Hepatocyte (in vitro differentiated cells): ENCODE measurements around the gene LPP. TPM values are rescaled to one million over a fixed set of nuclear protein-coding genes. Genes with fewer than 3 reads are reported as not detected.
A peak's percentile ranks its signal among the peaks of the same experiment; 100 is the strongest.

Experiments
- DNase-seq: peaks from one replicate; pipeline ENCODE4 v3.0.0-alpha.2; 2016; ENCODE audit warnings: low spot score
- H2AFZ ChIP-seq: fragments of 200-600 bp; sonication (generic); 2 replicates; pipeline ENCODE4 v1.6.0; 2016; ENCODE audit warnings: antibody characterized with exemption, mild to moderate bottlenecking
- H3K27ac ChIP-seq: fragments of 200-600 bp; sonication (generic); 2 replicates; pipeline ENCODE4 v1.5.1; 2016; ENCODE audit warnings: mild to moderate bottlenecking
- H3K27me3 ChIP-seq: fragments of 200-600 bp; sonication (generic); 2 replicates; pipeline ENCODE4 v1.6.1; 2016
- H3K36me3 ChIP-seq: fragments of 200-600 bp; sonication (generic); replicated peaks from 2 replicates; pipeline ENCODE4 v1.5.1; 2016; ENCODE audit warnings: low read depth; ENCODE audit not compliant: insufficient read depth
- H3K4me1 ChIP-seq: fragments of 200-600 bp; sonication (generic); 2 replicates; pipeline ENCODE4 v1.5.1; 2016; ENCODE audit warnings: mild to moderate bottlenecking, moderate library complexity; ENCODE audit not compliant: insufficient read depth
- H3K4me2 ChIP-seq: fragments of 200-600 bp; sonication (generic); 2 replicates; pipeline ENCODE4 v1.6.0; 2016
- H3K4me3 ChIP-seq: fragments of 200-600 bp; sonication (generic); 2 replicates; pipeline ENCODE4 v1.5.1; 2016; ENCODE audit warnings: mild to moderate bottlenecking
- H3K79me2 ChIP-seq: fragments of 200-600 bp; sonication (generic); 2 replicates; pipeline ENCODE4 v1.6.0; 2017; ENCODE audit warnings: mild to moderate bottlenecking
- H3K9me2 ChIP-seq: fragments of 200-600 bp; sonication (generic); replicated peaks from 2 replicates; pipeline ENCODE4 v1.6.0; 2017; ENCODE audit warnings: mild to moderate bottlenecking; ENCODE audit not compliant: insufficient read depth
- H3K9me3 ChIP-seq: fragments of 200-600 bp; sonication (generic); 2 replicates; pipeline ENCODE4 v1.5.1; 2016; ENCODE audit warnings: low read depth, mild to moderate bottlenecking
- H4K20me1 ChIP-seq: fragments of 200-600 bp; sonication (generic); 2 replicates; pipeline ENCODE4 v1.6.0; 2016; ENCODE audit warnings: mild to moderate bottlenecking; ENCODE audit not compliant: insufficient read depth, poor library complexity, severe bottlenecking
- EZH2 ChIP-seq: fragments of 200-600 bp; sonication (generic); IDR thresholded peaks from 2 replicates; pipeline ENCODE4 v1.6.1; 2016; ENCODE audit warnings: antibody characterized with exemption, mild to moderate bottlenecking, borderline replicate concordance
- EZH2phosphoT487 ChIP-seq: fragments of 200-600 bp; sonication (generic); IDR thresholded peaks from one replicate; pipeline ENCODE4 v1.6.1; 2018; ENCODE audit warnings: antibody characterized with exemption, mild to moderate bottlenecking, low read depth, moderate library complexity; ENCODE audit not compliant: unreplicated experiment, severe bottlenecking
- WGBS: methylation state at CpG from one replicate; pipeline ENCODE4 v1.1.6; 2016; ENCODE audit warnings: low lambda C conversion rate; ENCODE audit errors: missing lambda C conversion rate; 5-methylcytosine and 5-hydroxymethylcytosine counted together
- polyA plus RNA-seq: library from polyadenylated mRNA; unstranded; fragments of >200 nt; fragmentation: Nextera tagmentation; extraction: Ambion mirVana; gene quantifications from 2 replicates; pipeline ENCODE4 v1.2.1, GENCODE V29; 2016
- total RNA-seq: library from RNA; depleted of rRNA; stranded (reverse); fragments of >200 nt; gene quantifications from 2 replicates; pipeline ENCODE4 v1.2.3, GENCODE V29; 2014
- TF ChIP-seq, protein P1 (sequence below): fragments of 200-600 bp; sonication (generic); IDR thresholded peaks from 2 replicates; pipeline ENCODE4 v1.5.1; 2016; ENCODE audit warnings: antibody characterized with exemption, mild to moderate bottlenecking; ENCODE audit not compliant: poor library complexity

LPP gene
- total and polyA plus RNA-seq, 2 experiments from 2014 or later = 53.2 to 73.8 TPM

GRCh38 chr3:188848947-188849346 is 695.0 kb downstream of the LPP start:
- no peak overlapping the region for H3K4me3 ChIP-seq
- H3K9me3 ChIP-seq = no peaks in the 10 kb centered on the region
- TF ChIP-seq EZH2phosphoT487 (no peak), EZH2 (no peak)
- TF ChIP-seq, protein P1, sequence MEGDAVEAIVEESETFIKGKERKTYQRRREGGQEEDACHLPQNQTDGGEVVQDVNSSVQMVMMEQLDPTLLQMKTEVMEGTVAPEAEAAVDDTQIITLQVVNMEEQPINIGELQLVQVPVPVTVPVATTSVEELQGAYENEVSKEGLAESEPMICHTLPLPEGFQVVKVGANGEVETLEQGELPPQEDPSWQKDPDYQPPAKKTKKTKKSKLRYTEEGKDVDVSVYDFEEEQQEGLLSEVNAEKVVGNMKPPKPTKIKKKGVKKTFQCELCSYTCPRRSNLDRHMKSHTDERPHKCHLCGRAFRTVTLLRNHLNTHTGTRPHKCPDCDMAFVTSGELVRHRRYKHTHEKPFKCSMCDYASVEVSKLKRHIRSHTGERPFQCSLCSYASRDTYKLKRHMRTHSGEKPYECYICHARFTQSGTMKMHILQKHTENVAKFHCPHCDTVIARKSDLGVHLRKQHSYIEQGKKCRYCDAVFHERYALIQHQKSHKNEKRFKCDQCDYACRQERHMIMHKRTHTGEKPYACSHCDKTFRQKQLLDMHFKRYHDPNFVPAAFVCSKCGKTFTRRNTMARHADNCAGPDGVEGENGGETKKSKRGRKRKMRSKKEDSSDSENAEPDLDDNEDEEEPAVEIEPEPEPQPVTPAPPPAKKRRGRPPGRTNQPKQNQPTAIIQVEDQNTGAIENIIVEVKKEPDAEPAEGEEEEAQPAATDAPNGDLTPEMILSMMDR = no peak
- peaks cover 3% of the 10 kb centered on the region for H3K79me2 ChIP-seq
- H3K36me3 ChIP-seq = no peaks in the 10 kb centered on the region
- no peaks in the 10 kb centered on the region for H4K20me1 ChIP-seq
- 60% methylated on average over 8 of the region's 8 CpGs for WGBS
- peaks cover 10% of the 10 kb centered on the region for H3K4me1 ChIP-seq
- H2AFZ ChIP-seq = no peak overlapping the region
- no peak overlapping the region for H3K27ac ChIP-seq
- no peaks in the 10 kb centered on the region for H3K27me3 ChIP-seq
- H3K9me2 ChIP-seq = no peaks in the 10 kb centered on the region
- no peak overlapping the region for H3K4me2 ChIP-seq
- no peak for DNase-seq

DNA sequence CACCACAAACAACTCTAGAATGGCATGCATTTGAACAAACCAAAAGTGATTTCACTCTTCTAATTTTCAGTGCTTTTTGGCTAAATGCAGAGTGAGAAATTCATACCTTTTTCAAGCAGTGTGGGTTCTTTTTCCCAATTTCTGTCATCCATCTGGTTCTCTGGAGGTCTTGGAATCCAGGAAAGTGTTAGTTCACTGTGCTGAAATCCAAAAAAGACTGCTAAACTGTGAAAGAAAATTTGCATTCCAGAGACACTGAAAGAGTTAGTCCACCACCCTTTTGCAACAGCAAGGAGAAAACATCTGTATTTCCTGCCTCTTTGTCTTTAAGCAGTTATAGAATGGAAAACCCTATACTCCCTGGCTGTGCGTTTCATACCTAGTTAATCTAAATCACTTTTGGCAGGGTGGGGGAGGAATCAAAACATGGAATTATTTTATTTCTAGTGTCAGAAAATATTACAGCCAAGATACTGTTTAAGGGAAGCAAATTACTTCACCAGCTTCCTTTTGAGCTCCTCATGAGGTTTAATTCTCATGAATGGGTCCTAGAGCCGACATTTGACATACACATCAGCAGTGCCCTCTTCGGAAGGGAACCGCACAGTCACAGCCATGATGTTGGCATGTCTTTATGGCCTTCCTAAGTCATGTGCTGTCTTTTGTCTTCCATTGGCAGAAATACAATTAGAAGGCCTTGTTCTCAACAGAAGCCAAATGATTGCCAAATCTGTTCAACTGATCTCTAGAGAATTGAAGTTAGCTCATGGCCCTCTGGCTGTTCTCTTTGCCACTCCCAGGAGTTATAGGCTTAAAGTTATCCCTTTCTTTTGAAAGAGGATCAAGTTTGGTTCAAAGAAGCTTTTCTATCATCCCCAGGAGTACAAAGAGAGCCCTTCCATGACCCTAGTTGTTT is 700.2 kb downstream of the LPP start:
- Histone ChIP-seq H3K79me2 (peaks cover 5% of the 10 kb centered on the region), H2AFZ (no peak overlapping the region), H3K36me3 (no peaks in the 10 kb centered on the region), H3K27ac (peak overlapping the region; percentile 9), H3K9me2 (no peaks in the 10 kb centered on the region), H3K4me3 (no peak overlapping the region), H4K20me1 (no peaks in the 10 kb centered on the region), H3K4me2 (no peak overlapping the region), H3K9me3 (no peaks in the 10 kb centered on the region), H3K4me1 (peaks cover 14% of the 10 kb centered on the region), H3K27me3 (no peaks in the 10 kb centered on the region)
- TF ChIP-seq EZH2phosphoT487 (no peak), EZH2 (no peak)
- TF ChIP-seq, protein P1 = no peak
- 97% methylated on average over 4 of the region's 4 CpGs for WGBS
- no peak for DNase-seq

- no peaks in the 10 kb centered on the region for H3K27me3 ChIP-seq
- H3K4me3 ChIP-seq = no peak overlapping the region
- H3K9me3 ChIP-seq = no peaks in the 10 kb centered on the region
- no peaks in the 10 kb centered on the region for H4K20me1 ChIP-seq
- no peak overlapping the region for H3K4me2 ChIP-seq
- TF ChIP-seq EZH2 = no peak
- TF ChIP-seq, protein P1 = no peak
- TF ChIP-seq EZH2phosphoT487 = no peak
- H2AFZ ChIP-seq = no peak overlapping the region
- H3K27ac ChIP-seq = no peak overlapping the region
- H3K36me3 ChIP-seq = no peaks in the 10 kb centered on the region
- peaks cover 14% of the 10 kb centered on the region for H3K4me1 ChIP-seq
- no peak for DNase-seq
- H3K79me2 ChIP-seq = peaks cover 5% of the 10 kb centered on the region
- H3K9me2 ChIP-seq = no peaks in the 10 kb centered on the region
These were observed 700.8 kb downstream of the LPP start for GRCh38 chr3:188854772-188855149.
